ENCODE data around the gene MTHFD1L.

Gene MTHFD1L

GRCh38 chr6:150994026-150994425 is 128.5 kb downstream of the MTHFD1L start:
- DNase-seq, result no peak

- DNase-seq, result no peak
Measured at GRCh38 chr6:150996968-150997367, 131.5 kb downstream of the MTHFD1L start.

GRCh38 chr6:150999107-150999506 is 133.6 kb downstream of the MTHFD1L start:
- DNase-seq, result no peak

- DNase-seq, result no peak
Measured at GRCh38 chr6:150999576-150999975, 134.1 kb downstream of the MTHFD1L start.

- no peak for DNase-seq
Measured at GRCh38 chr6:151001387-151002056, 136.0 kb downstream of the MTHFD1L start.

GRCh38 chr6:151002057-151002450 is 136.6 kb downstream of the MTHFD1L start:
- no peak for DNase-seq

- no peak for DNase-seq
Measured at GRCh38 chr6:151002491-151002935, 137.0 kb downstream of the MTHFD1L start.

- DNase-seq, result peak; percentile 78
Measured at GRCh38 chr6:151004383-151005024, 139.0 kb downstream of the MTHFD1L start.

GRCh38 chr6:151005164-151005563 is 139.7 kb downstream of the MTHFD1L start:
- DNase-seq, result no peak

- peak; percentile 4 for DNase-seq
Measured at GRCh38 chr6:151005896-151006632, 140.6 kb downstream of the MTHFD1L start.

- DNase-seq, result no peak
Measured at GRCh38 chr6:151007076-151007475, 141.6 kb downstream of the MTHFD1L start.

- no peak for DNase-seq
Measured at GRCh38 chr6:151007922-151008321, 142.4 kb downstream of the MTHFD1L start.

- no peak for DNase-seq
Measured at GRCh38 chr6:151008425-151008824, 142.9 kb downstream of the MTHFD1L start.

GRCh38 chr6:151009576-151009975 is 144.1 kb downstream of the MTHFD1L start:
- no peak for DNase-seq

GRCh38 chr6:151010071-151010470 is 144.6 kb downstream of the MTHFD1L start:
- DNase-seq, result no peak

- DNase-seq, result no peak
Measured at GRCh38 chr6:151012321-151013294, 147.1 kb downstream of the MTHFD1L start.

GRCh38 chr6:151014404-151015100 is 149.1 kb downstream of the MTHFD1L start:
- DNase-seq, result peak; percentile 47

GRCh38 chr6:151015101-151015700 is 149.7 kb downstream of the MTHFD1L start:
- DNase-seq, result no peak

GRCh38 chr6:151016107-151016506 is 150.6 kb downstream of the MTHFD1L start:
- no peak for DNase-seq

- DNase-seq, result no peak
Measured at GRCh38 chr6:151018046-151018445, 152.5 kb downstream of the MTHFD1L start.
